GM12892 (cell line): ENCODE results near the gene SFPQ.

Experiments
- POLR2A ChIP-seq: IDR thresholded peaks from 2 replicates; pipeline ENCODE4 v1.6.1; 2011; ENCODE audit warnings: low read depth, low read length, control low read depth
- POLR2AphosphoS5 ChIP-seq: IDR thresholded peaks from 2 replicates; pipeline ENCODE4 v1.6.1; 2011; ENCODE audit warnings: low read depth, low read length, control low read depth

GRCh38 chr1:35192056-35192852 lies 691 bp downstream of the SFPQ start:
- peak; percentile 87 for TF ChIP-seq POLR2A
- peak; percentile 87 for TF ChIP-seq POLR2AphosphoS5
